ENCODE measurements around the gene ZSCAN12. TPM values are rescaled to one million over a fixed set of nuclear protein-coding genes. Genes with fewer than 3 reads are reported as not detected.
A peak's percentile ranks its signal among the peaks of the same experiment; 100 is the strongest.

ZSCAN12 gene
- total and polyA plus RNA-seq, 2 experiments from 2014 or later = 7.0 to 12.0 TPM

GRCh38 chr6:28345201-28345600, 54.3 kb downstream of the ZSCAN12 start:
- no peaks in the 10 kb centered on the region for H3K36me3 ChIP-seq
- H3K27me3 ChIP-seq = peaks cover 9% of the 10 kb centered on the region
- H3K27ac ChIP-seq = no peak overlapping the region
- H3K4me1 ChIP-seq (ENCODE audit: low read depth) = peaks cover 8% of the 10 kb centered on the region
- H3K4me3 ChIP-seq = no peak overlapping the region
- TF ChIP-seq CTCF (IDR thresholded peaks at IDR 0.05; ENCODE audit: low read depth, low read length) = no peak
- H3K9me3 ChIP-seq (ENCODE audit: low read depth) = no peaks in the 10 kb centered on the region
- DNase-seq (ENCODE audit: low read depth in 1 of 2, low spot score in 1 of 2) = no peak

DNA sequence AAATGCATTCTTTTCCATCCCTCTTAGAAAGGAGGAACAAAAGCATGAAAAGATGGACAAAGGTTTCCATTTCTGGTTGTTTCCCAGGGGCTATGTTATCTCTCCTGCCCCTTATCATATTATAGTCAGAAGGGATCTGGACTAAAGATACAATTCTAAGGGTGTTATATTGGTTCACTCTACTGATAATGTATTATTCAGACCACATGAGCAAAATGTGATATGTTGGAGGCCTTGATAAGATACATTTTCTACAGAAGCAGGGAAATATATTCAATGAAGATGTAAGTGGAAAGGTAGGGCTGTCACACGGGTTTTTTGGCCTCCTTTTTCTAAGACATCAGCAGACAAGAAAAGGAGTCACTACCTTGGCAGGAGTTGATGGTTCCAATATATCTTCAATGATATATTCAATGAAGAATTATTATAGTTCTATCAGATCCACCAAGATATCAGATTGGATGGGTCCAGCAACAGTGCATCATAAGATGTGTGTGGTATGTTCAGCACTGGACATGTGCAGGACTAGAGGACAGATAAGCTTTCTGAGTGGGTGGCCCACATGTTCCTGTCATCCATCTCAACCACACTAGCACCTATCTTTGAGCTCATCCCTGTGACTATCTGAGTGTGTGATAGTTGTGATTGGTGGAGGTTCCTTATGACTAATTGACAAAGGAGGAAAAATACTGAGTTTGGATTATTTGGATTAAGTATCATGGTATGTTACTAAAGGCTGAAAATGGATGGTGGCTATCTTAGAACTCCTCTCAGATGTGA, 55.5 kb downstream of the ZSCAN12 start:
- Histone ChIP-seq H3K36me3 (no peaks in the 10 kb centered on the region), H3K9me3 (ENCODE audit: low read depth) (no peaks in the 10 kb centered on the region), H3K4me3 (no peak overlapping the region), H3K27ac (no peak overlapping the region), H3K27me3 (peaks cover 9% of the 10 kb centered on the region), H3K4me1 (ENCODE audit: low read depth) (peaks cover 8% of the 10 kb centered on the region)
- TF ChIP-seq CTCF (IDR thresholded peaks at IDR 0.05; ENCODE audit: low read depth, low read length) = no peak
- DNase-seq (ENCODE audit: low read depth in 1 of 2, low spot score in 1 of 2) = no peak

GRCh38 chr6:28340310-28341095, 59.0 kb downstream of the ZSCAN12 start:
- no peak for DNase-seq (ENCODE audit: low read depth in 1 of 2, low spot score in 1 of 2)
- H3K9me3 ChIP-seq (ENCODE audit: low read depth) = no peaks in the 10 kb centered on the region

DNA sequence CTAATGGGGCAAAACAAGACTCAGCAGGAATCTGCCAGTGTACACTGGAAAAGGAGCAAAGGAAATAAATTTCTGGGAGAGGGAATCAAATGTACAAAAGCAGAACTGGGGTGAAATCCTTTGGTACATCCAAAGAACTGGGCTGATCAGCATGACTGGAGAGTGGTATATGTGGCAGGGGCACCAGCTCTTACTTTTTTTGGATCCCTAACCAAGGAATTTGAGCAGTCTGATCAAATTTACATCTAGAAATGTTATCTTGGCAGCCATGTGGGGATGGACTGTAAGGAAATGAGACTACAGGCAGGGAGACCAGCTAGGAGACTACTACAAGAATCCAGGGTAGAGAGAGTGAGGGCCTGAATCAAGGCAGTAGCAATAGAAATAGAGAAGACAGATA, 62.4 kb downstream of the ZSCAN12 start:
- H3K4me3 ChIP-seq = peak overlapping the region; percentile 73
- no peak for TF ChIP-seq CTCF (IDR thresholded peaks at IDR 0.05; ENCODE audit: low read depth, low read length)
- no peaks in the 10 kb centered on the region for H3K9me3 ChIP-seq (ENCODE audit: low read depth)
- no peaks in the 10 kb centered on the region for H3K27me3 ChIP-seq
- no peak for DNase-seq (ENCODE audit: low read depth in 1 of 2, low spot score in 1 of 2)
- H3K36me3 ChIP-seq = no peaks in the 10 kb centered on the region
- H3K27ac ChIP-seq = peak overlapping the region; percentile 100
- peaks cover 5% of the 10 kb centered on the region for H3K4me1 ChIP-seq (ENCODE audit: low read depth)

More at GRCh38 chr6:28340310-28341095, 59.0 kb downstream of the ZSCAN12 start:
- Histone ChIP-seq H3K36me3 (no peaks in the 10 kb centered on the region), H3K27me3 (peaks cover 3% of the 10 kb centered on the region), H3K4me1 (ENCODE audit: low read depth) (peaks cover 5% of the 10 kb centered on the region), H3K4me3 (no peak overlapping the region), H3K27ac (no peak overlapping the region)
- no peak for TF ChIP-seq CTCF (IDR thresholded peaks at IDR 0.05; ENCODE audit: low read depth, low read length)

- Histone ChIP-seq H3K4me1 (ENCODE audit: low read depth) (peaks cover 5% of the 10 kb centered on the region), H3K4me3 (peak overlapping the region; percentile 73), H3K9me3 (ENCODE audit: low read depth) (no peaks in the 10 kb centered on the region), H3K36me3 (no peaks in the 10 kb centered on the region), H3K27me3 (no peaks in the 10 kb centered on the region), H3K27ac (peak overlapping the region; percentile 100)
- no peak for TF ChIP-seq CTCF (IDR thresholded peaks at IDR 0.05; ENCODE audit: low read depth, low read length)
- peak; percentile 55 to 58 for DNase-seq (ENCODE audit: low read depth in 1 of 2, low spot score in 1 of 2)
These were observed 63.0 kb downstream of the ZSCAN12 start for GRCh38 chr6:28336284-28337120.
